ENCODE results near the gene PLGRKT. TPM values are rescaled to one million over a fixed set of nuclear protein-coding genes. Genes with fewer than 3 reads are reported as not detected.

The PLGRKT gene
- total and polyA plus RNA-seq, 2 donors (not counting 1 experiment from before 2014, with no cell fraction given): 17.3 to 21.6 TPM

- peak in 1 of 2 donors; percentile 8 for DNase-seq (ENCODE audit: low read depth in 2 of 2)
- Histone ChIP-seq H3K4me3 (replicated peaks in 1 of 4; ENCODE audit: control extremely low read depth in 1 of 4, insufficient read depth in 1 of 4, low read depth in 3 of 4, low read length in 4 of 4) (no peak overlapping the region), H3K4me1 (ENCODE audit: control insufficient read depth, extremely low read depth, insufficient read depth, low read length) (no peaks in the 10 kb centered on the region)
Observed at GRCh38 chr9:5310851-5311250, 126.9 kb downstream of the PLGRKT start.

More at GRCh38 chr9:5310851-5311250, 126.9 kb downstream of the PLGRKT start:
- Histone ChIP-seq H3K36me3 (ENCODE audit: control insufficient read depth, insufficient read depth, low read length) (no peaks in the 10 kb centered on the region), H3K9me3 (ENCODE audit: control insufficient read depth, insufficient read depth, low read depth, low read length) (no peaks in the 10 kb centered on the region), H4K20me1 (ENCODE audit: control insufficient read depth, extremely low read depth, insufficient read depth, low read length) (no peaks in the 10 kb centered on the region), H3K27ac (ENCODE audit: insufficient read depth, low read length) (no peak overlapping the region), H3K27me3 (ENCODE audit: control insufficient read depth, insufficient read depth, low read length) (peaks cover 11% of the 10 kb centered on the region), H2AFZ (ENCODE audit: low read length) (no peak overlapping the region), H3K79me2 (ENCODE audit: control insufficient read depth, insufficient read depth, low read length) (no peaks in the 10 kb centered on the region), H3K9ac (ENCODE audit: insufficient read depth, low read length) (no peak overlapping the region), H3K4me2 (ENCODE audit: extremely low read depth, insufficient read depth, low read length) (no peak overlapping the region)
- TF ChIP-seq EZH2 (IDR thresholded peaks at IDR 0.05; ENCODE audit: low read length, missing control alignments) (no peak), CTCF (conservative IDR thresholded peaks at IDR 0.05 in 1 of 2, IDR thresholded peaks at IDR 0.05 in 1 of 2; ENCODE audit: low read depth in 1 of 2, low read length in 2 of 2) (no peak)

Other genes starting within 250 kb of the PLGRKT start
- not detected in 2 replicates for gene INSL4, start 206.5 kb downstream of the PLGRKT start, total RNA-seq
- not detected in 2 replicates for gene INSL4, start 206.5 kb downstream of the PLGRKT start, polyA plus RNA-seq
- not detected in 2 replicates for gene RLN2, start 133.2 kb downstream of the PLGRKT start, total RNA-seq
- gene RLN2, start 133.2 kb downstream of the PLGRKT start, polyA plus RNA-seq: not detected in 2 replicates
- not detected in 2 replicates for gene RLN1, start 98.0 kb downstream of the PLGRKT start, total RNA-seq
- not detected in 2 replicates for gene RLN1, start 98.0 kb downstream of the PLGRKT start, polyA plus RNA-seq
- 3.3 and 5.9 TPM in 2 replicates for gene CD274, start 12.6 kb upstream of the PLGRKT start, total RNA-seq
- 3.1 and 4.8 TPM in 2 replicates for gene CD274, start 12.6 kb upstream of the PLGRKT start, polyA plus RNA-seq
- 4.9 and 6.9 TPM in 2 replicates for gene PDCD1LG2, start 72.6 kb upstream of the PLGRKT start, total RNA-seq
- gene PDCD1LG2, start 72.6 kb upstream of the PLGRKT start, polyA plus RNA-seq: 15.7 and 16.9 TPM in 2 replicates
- 37.8 and 43.1 TPM in 2 replicates for gene RIC1, start 191.2 kb upstream of the PLGRKT start, total RNA-seq
- 25.1 and 38.9 TPM in 2 replicates for gene RIC1, start 191.2 kb upstream of the PLGRKT start, polyA plus RNA-seq

Data from fibroblast of lung (primary cell).